Activated B cell treated with CpG ODN at 0.5 μM for 24 hours (primary cell): ENCODE results near the gene SERGEF. TPM values are rescaled to one million over a fixed set of nuclear protein-coding genes. Genes with fewer than 3 reads are reported as not detected.

ENCODE experiments used
- ATAC-seq: fragments of 200-7000 bp; cut with Tn5 transposase; one replicate; pipeline ENCODE4 v1.10.0; 2021; ENCODE audit warnings: low read depth, mild to moderate bottlenecking, moderate library complexity
- CTCF ChIA-PET: fragments of 350-600 bp; sonication (Branson Sonifier 250); formaldehyde crosslinking; loops from one replicate; lab custom pipeline; 2021; ENCODE audit warnings: antibody characterized with exemption; lab: Charles Lee
- POLR2A ChIA-PET: fragments of 350-600 bp; sonication (Branson Sonifier 250); formaldehyde crosslinking; loops from one replicate; lab custom pipeline; 2021; ENCODE audit warnings: antibody characterized with exemption; lab: Charles Lee
- DNase-seq: peaks from one replicate; pipeline ENCODE4 v3.0.0; 2022
- H3K27ac Mint-ChIP-seq: one replicate; pipeline ENCODE4 v1.8.0; 2020; ENCODE audit warnings: mixed read lengths
- H3K27me3 Mint-ChIP-seq: one replicate; pipeline ENCODE4 v1.8.0; 2021; ENCODE audit warnings: mixed read lengths
- H3K36me3 Mint-ChIP-seq: one replicate; pipeline ENCODE4 v1.8.0; 2021; ENCODE audit warnings: low read depth, mixed read lengths
- H3K4me1 Mint-ChIP-seq: one replicate; pipeline ENCODE4 v1.8.0; 2021; ENCODE audit warnings: mixed read lengths
- H3K4me3 Mint-ChIP-seq: one replicate; pipeline ENCODE4 v1.8.0; 2020; ENCODE audit warnings: mild to moderate bottlenecking, mixed read lengths
- H3K9me3 Mint-ChIP-seq: one replicate; pipeline ENCODE4 v1.8.0; 2020; ENCODE audit warnings: mixed read lengths
- intact Hi-C: fragments of 100-400 bp; cut with micrococcal nuclease; formaldehyde crosslinking; loops from one replicate; pipeline ENCODE4 v1.15.1; 2024
- total RNA-seq: library from RNA; stranded (reverse); gene quantifications from 2 replicates; pipeline ENCODE4 v1.2.3, GENCODE V29; 2022
- TF ChIP-seq, protein P1 (sequence below): fragments of 200-600 bp; IDR thresholded peaks from one replicate; pipeline ENCODE4 v1.8.0; 2022; ENCODE audit warnings: antibody characterized with exemption, mild to moderate bottlenecking

SERGEF gene
- total RNA-seq, 1 donor from 2014 or later, result 38.4 TPM

DNA sequence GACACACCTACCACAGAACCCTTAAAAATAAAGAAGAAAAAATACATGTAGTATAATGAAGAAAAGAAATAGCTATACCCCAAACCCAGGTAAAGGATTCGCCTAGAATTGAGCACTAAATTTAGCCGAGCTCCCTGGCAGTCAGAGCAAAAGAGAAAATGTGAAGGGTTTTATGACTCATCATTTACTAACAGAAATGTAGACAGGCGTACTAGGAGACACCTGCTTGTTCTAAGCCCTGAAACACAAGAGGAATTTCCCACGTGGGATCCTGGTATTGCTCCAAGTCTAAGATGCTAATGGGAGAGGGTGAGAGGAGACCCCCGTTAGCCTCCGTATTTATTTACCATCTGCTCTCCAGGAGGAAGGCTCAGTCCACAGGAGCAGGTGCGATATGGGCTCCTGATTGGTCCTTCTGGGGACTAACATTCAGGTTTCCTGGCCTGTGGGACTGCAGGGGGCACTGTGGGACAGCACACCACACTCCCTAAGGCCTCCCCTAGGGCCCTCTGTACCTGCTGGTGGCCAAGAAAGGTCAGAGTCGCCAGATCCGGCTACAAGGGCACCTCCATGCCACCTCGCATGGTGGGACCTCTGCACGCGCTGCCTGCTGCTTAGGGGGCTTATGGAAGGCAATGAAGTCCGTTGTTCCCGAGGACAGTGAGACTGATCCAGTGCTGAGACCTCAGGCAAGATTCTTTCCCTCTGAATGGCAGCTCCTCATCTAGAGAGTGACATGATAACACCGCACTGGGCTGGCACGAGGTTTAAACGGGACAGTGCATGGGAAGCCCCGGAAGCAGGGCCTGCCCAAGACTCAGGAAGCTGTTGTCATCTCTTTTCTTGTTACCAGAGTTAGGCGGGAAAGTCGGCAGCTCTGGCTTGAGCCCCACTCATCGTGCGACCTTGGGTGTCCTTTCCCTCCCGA lies 252.5 kb downstream of the SERGEF start:
- H3K4me3 Mint-ChIP-seq, result no peak overlapping the region
- intact Hi-C loops, result loop anchor here (1.0 kb wide), 1 partner anchor 219 kb away; no protein-coding TSS in a partner anchor
- CTCF ChIA-PET, result no interaction called here

DNA sequence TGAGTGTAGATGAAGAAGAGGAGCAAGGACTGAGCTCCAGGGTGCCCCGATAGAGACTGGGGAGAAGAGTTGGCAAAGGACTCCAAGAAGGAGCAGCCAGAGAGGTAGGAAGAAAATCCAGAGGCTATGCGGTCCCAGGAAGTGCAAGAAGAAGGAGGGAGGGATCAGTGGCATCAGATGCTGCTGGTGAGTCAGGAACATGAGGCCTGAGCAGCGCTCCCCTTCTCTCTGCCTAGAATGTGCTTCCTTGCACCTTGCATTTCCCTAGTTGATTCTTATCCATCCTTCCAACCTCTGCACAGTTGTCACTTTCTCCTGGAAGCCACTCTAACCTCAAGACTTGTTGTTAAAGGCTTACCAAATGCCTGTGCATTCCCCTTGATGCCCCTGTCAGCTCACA lies 257.0 kb downstream of the SERGEF start:
- no peak for DNase-seq
- no peak for ATAC-seq
- CTCF ChIA-PET, result no interaction called here
- Mint-ChIP-seq H3K36me3 (no peaks in the 10 kb centered on the region), H3K27me3 (peaks cover 11% of the 10 kb centered on the region), H3K4me3 (no peak overlapping the region), H3K27ac (no peak overlapping the region), H3K4me1 (no peaks in the 10 kb centered on the region), H3K9me3 (peaks cover 4% of the 10 kb centered on the region)
- intact Hi-C loops, result no loop called here
- POLR2A ChIA-PET, result no interaction called here
- TF ChIP-seq, protein P1, sequence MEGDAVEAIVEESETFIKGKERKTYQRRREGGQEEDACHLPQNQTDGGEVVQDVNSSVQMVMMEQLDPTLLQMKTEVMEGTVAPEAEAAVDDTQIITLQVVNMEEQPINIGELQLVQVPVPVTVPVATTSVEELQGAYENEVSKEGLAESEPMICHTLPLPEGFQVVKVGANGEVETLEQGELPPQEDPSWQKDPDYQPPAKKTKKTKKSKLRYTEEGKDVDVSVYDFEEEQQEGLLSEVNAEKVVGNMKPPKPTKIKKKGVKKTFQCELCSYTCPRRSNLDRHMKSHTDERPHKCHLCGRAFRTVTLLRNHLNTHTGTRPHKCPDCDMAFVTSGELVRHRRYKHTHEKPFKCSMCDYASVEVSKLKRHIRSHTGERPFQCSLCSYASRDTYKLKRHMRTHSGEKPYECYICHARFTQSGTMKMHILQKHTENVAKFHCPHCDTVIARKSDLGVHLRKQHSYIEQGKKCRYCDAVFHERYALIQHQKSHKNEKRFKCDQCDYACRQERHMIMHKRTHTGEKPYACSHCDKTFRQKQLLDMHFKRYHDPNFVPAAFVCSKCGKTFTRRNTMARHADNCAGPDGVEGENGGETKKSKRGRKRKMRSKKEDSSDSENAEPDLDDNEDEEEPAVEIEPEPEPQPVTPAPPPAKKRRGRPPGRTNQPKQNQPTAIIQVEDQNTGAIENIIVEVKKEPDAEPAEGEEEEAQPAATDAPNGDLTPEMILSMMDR, result no peak

More for the DNA sequence above, 252.5 kb downstream of the SERGEF start:
- Mint-ChIP-seq H3K27me3 (peaks cover 3% of the 10 kb centered on the region), H3K27ac (no peak overlapping the region), H3K9me3 (peaks cover 4% of the 10 kb centered on the region), H3K36me3 (no peaks in the 10 kb centered on the region), H3K4me1 (no peaks in the 10 kb centered on the region)
- TF ChIP-seq, protein P1, result no peak
- POLR2A ChIA-PET, result no interaction called here
- no peak for DNase-seq
- ATAC-seq, result peak; percentile 28

DNA sequence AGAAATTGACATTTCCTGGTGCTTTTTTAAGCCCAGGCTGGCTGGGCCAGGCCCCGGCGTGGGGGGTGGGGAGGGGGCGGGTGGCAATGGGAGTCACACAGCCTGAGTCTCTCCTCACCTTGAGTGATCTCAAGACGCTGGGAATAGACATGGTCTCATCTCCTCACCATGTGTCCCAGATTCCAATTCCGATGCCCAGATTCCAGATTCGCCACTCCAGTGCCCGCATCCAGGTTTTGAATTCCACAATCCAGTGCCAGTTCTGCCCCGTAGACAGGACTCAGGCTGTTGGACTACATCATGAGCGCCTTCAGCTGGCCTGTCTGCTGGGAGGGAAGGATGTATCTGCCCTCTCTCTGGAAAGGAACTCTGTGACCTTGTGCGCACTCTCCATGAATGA lies 259.2 kb downstream of the SERGEF start:
- H3K27me3 Mint-ChIP-seq, result peaks cover 11% of the 10 kb centered on the region
- DNase-seq, result no peak
- no peaks in the 10 kb centered on the region for H3K36me3 Mint-ChIP-seq
- ATAC-seq, result no peak
- H3K9me3 Mint-ChIP-seq, result peaks cover 4% of the 10 kb centered on the region
- intact Hi-C loops, result no loop called here
- no peak overlapping the region for H3K4me3 Mint-ChIP-seq
- TF ChIP-seq, protein P1, result no peak
- ChIA-PET CTCF (no interaction called here), POLR2A (no interaction called here)
- H3K4me1 Mint-ChIP-seq, result no peaks in the 10 kb centered on the region
- H3K27ac Mint-ChIP-seq, result no peak overlapping the region

DNA sequence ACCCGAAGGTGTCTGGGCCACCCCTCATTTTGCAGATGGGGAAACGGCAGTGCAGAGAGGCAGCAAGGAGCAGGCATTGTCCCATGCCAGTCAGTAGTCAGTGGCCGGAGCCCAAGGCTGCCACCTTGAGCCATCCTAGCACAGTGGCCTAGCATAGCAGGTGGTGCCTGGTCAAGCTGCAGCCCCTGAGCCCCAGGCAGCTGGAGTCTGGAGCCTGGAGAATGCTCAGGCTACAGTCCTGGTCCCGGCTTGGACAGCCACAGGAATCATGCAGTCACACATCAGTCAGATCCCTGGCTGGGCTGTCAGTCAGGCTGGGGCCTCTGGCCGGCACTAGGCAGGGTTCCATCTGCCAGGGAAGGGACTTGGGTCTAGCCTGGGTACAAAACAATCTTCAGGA lies 259.7 kb downstream of the SERGEF start:
- TF ChIP-seq, protein P1, result no peak
- ChIA-PET CTCF (no interaction called here), POLR2A (no interaction called here)
- DNase-seq, result no peak
- Mint-ChIP-seq H3K4me1 (no peaks in the 10 kb centered on the region), H3K4me3 (no peak overlapping the region), H3K27ac (no peak overlapping the region), H3K36me3 (no peaks in the 10 kb centered on the region), H3K27me3 (peaks cover 11% of the 10 kb centered on the region), H3K9me3 (peaks cover under 1% of the 10 kb centered on the region)
- ATAC-seq, result no peak
- intact Hi-C loops, result no loop called here

DNA sequence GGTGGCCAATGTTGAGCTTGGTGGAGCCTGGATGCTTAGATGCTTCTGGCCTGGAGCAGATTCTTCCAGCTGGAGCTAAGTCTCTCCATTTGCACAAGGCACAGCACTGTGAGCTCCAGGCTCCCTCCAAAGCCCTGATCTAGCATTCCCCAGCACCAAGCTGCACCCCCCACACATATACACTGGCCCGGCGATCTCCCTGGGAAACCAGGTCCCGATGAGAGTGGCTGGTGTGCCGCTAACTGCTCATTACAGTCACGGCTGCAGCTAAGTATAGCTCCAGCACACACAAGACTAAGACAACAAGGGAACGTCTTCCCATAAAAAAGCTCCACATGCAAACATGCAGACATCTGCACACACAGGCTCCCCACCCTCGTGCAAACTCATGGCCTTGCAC lies 260.7 kb downstream of the SERGEF start:
- Mint-ChIP-seq H3K4me1 (no peaks in the 10 kb centered on the region), H3K4me3 (no peak overlapping the region), H3K9me3 (no peaks in the 10 kb centered on the region), H3K27me3 (peaks cover 11% of the 10 kb centered on the region), H3K27ac (no peak overlapping the region), H3K36me3 (no peaks in the 10 kb centered on the region)
- TF ChIP-seq, protein P1, result no peak
- ChIA-PET CTCF (no interaction called here), POLR2A (no interaction called here)
- intact Hi-C loops, result no loop called here
- ATAC-seq (no peak), DNase-seq (no peak)
